ENCODE measurements around the gene CD4.

Gene CD4

DNA sequence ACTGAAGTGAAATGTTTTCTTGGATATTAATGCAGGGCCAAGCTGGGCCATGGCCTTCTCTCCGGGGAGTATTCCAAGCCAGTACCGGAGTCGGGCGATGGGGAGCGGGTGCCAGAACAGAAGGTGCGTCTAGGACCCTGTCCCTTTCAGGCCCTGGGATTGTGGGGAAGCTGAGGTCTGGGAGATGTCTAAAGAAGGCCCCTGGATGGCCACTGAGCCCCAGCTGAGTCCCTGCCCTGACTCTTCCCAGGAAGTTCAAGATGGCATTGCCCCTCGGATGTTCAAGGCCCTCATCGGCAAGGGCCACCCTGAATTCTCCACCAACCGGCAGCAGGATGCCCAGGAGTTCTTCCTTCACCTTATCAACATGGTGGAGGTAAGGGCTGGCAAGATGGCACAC, 70.8 kb downstream of the CD4 start (continued):
- TF ChIP-seq, protein P1, sequence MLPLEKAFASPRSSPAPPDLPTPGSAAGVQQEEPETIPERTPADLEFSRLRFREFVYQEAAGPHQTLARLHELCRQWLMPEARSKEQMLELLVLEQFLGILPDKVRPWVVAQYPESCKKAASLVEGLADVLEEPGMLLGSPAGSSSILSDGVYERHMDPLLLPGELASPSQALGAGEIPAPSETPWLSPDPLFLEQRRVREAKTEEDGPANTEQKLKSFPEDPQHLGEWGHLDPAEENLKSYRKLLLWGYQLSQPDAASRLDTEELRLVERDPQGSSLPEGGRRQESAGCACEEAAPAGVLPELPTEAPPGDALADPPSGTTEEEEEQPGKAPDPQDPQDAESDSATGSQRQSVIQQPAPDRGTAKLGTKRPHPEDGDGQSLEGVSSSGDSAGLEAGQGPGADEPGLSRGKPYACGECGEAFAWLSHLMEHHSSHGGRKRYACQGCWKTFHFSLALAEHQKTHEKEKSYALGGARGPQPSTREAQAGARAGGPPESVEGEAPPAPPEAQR (tag by site-specific recombination; IDR thresholded peaks at IDR 0.05) = no peak
- no peak for TF ChIP-seq ZNF175 (tag by site-specific recombination; IDR thresholded peaks at IDR 0.05)

DNA sequence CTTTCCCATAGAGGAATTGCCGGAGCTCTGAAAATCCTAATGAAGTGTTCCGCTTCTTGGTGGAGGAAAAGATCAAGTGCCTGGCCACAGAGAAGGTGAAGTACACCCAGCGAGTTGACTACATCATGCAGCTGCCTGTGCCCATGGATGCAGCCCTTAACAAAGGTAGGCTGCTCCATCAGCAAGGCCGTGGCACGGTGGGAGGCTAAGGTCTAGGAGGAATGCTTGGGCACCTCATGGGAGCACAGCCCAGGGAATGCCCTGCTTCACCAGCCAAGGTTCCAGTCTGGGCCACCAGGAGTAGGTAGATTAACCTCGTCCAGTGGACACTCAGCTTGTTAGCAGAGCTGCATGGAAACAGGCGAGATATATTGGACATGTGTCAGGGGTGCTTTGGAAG, 71.6 kb downstream of the CD4 start:
- POLR2A ChIA-PET = interaction anchor here (2.2 kb wide), 1 partner anchor 9 kb away, joined by 14 read pairs; the partner anchor contains the start of genes CDCA3 and USP5
- no peaks in the 10 kb centered on the region for H3K9me3 ChIP-seq (ENCODE audit: control insufficient read depth, insufficient read depth, low read depth, low read length)
- H3K36me3 ChIP-seq (ENCODE audit: control insufficient read depth in 2 of 2, insufficient read depth in 1 of 2, low read length in 2 of 2) = peaks cover 23 to 97% of the 10 kb centered on the region in 2 experiments
- TF ChIP-seq ZNF670 (tag by site-specific recombination; IDR thresholded peaks at IDR 0.05; ENCODE audit: low read depth) (no peak), ZBTB48 (tag by site-specific recombination; IDR thresholded peaks at IDR 0.05) (no peak), ZNF404 (tag by site-specific recombination; IDR thresholded peaks at IDR 0.05) (no peak), ZNF433 (tag by site-specific recombination; IDR thresholded peaks at IDR 0.05; ENCODE audit: low read depth) (no peak), AEBP2 (tag by site-specific recombination; IDR thresholded peaks at IDR 0.05; ENCODE audit: borderline replicate concordance) (no peak), SETDB1 (IDR thresholded peaks at IDR 0.05; ENCODE audit: insufficient read length, low read length) (no peak), ZNF791 (tag by site-specific recombination; IDR thresholded peaks at IDR 0.05) (no peak), ZBTB20 (tag by site-specific recombination; IDR thresholded peaks at IDR 0.05) (no peak), PBX3 (CRISPR knock-in tag; IDR thresholded peaks at IDR 0.05) (no peak), ZNF571 (tag by site-specific recombination; IDR thresholded peaks at IDR 0.05) (no peak), ZXDB (tag by site-specific recombination; IDR thresholded peaks at IDR 0.05) (no peak)
- TF ChIP-seq, protein P2, sequence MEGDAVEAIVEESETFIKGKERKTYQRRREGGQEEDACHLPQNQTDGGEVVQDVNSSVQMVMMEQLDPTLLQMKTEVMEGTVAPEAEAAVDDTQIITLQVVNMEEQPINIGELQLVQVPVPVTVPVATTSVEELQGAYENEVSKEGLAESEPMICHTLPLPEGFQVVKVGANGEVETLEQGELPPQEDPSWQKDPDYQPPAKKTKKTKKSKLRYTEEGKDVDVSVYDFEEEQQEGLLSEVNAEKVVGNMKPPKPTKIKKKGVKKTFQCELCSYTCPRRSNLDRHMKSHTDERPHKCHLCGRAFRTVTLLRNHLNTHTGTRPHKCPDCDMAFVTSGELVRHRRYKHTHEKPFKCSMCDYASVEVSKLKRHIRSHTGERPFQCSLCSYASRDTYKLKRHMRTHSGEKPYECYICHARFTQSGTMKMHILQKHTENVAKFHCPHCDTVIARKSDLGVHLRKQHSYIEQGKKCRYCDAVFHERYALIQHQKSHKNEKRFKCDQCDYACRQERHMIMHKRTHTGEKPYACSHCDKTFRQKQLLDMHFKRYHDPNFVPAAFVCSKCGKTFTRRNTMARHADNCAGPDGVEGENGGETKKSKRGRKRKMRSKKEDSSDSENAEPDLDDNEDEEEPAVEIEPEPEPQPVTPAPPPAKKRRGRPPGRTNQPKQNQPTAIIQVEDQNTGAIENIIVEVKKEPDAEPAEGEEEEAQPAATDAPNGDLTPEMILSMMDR (tag by site-specific recombination; IDR thresholded peaks at IDR 0.05) = no peak
- TF ChIP-seq, protein P3, sequence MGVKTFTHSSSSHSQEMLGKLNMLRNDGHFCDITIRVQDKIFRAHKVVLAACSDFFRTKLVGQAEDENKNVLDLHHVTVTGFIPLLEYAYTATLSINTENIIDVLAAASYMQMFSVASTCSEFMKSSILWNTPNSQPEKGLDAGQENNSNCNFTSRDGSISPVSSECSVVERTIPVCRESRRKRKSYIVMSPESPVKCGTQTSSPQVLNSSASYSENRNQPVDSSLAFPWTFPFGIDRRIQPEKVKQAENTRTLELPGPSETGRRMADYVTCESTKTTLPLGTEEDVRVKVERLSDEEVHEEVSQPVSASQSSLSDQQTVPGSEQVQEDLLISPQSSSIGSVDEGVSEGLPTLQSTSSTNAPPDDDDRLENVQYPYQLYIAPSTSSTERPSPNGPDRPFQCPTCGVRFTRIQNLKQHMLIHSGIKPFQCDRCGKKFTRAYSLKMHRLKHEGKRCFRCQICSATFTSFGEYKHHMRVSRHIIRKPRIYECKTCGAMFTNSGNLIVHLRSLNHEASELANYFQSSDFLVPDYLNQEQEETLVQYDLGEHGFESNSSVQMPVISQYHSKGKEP (tag by site-specific recombination; IDR thresholded peaks at IDR 0.05) = no peak
- TF ChIP-seq, protein P4, sequence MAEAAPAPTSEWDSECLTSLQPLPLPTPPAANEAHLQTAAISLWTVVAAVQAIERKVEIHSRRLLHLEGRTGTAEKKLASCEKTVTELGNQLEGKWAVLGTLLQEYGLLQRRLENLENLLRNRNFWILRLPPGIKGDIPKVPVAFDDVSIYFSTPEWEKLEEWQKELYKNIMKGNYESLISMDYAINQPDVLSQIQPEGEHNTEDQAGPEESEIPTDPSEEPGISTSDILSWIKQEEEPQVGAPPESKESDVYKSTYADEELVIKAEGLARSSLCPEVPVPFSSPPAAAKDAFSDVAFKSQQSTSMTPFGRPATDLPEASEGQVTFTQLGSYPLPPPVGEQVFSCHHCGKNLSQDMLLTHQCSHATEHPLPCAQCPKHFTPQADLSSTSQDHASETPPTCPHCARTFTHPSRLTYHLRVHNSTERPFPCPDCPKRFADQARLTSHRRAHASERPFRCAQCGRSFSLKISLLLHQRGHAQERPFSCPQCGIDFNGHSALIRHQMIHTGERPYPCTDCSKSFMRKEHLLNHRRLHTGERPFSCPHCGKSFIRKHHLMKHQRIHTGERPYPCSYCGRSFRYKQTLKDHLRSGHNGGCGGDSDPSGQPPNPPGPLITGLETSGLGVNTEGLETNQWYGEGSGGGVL (tag by site-specific recombination; IDR thresholded peaks at IDR 0.05) = no peak
- H3K27ac ChIP-seq (ENCODE audit: extremely low read depth, low read depth, low read length) = no peak overlapping the region
- CTCF ChIA-PET = interaction anchor here (0.5 to 1.3 kb wide), 3 partner anchors 8 to 252 kb away, joined by 3 to 9 read pairs (median 6); partner anchors contain the start of gene SPSB2
- H3K4me3 ChIP-seq (ENCODE audit: low read depth, low read length) = no peak overlapping the region
- H3K4me1 ChIP-seq (ENCODE audit: control insufficient read depth, insufficient read depth, low read length) = no peaks in the 10 kb centered on the region
